Endothelial cell of umbilical vein (primary cell): ENCODE data around the gene CALU. TPM values are rescaled to one million over a fixed set of nuclear protein-coding genes. Genes with fewer than 3 reads are reported as not detected.

ENCODE experiments used
- BruUV-seq: library from RNA; stranded (reverse); fragments of 400-500 nt; replicated peaks from 2 replicates; lab custom pipeline; 2021; lab: Mats Ljungman, UMichigan
- CTCF ChIA-PET: fragments of 300-600, 350-600 bp; sonication (Branson Sonifier 250); formaldehyde crosslinking; loops from one replicate; lab custom pipeline; 2021; ENCODE audit warnings: antibody characterized with exemption, inconsistent platforms; lab: Charles Lee
- POLR2A ChIA-PET: fragments of 300-600, 350-600 bp; sonication (Branson Sonifier 250); formaldehyde crosslinking; loops from one replicate; lab custom pipeline; 2021; ENCODE audit warnings: antibody characterized with exemption, inconsistent platforms; lab: Charles Lee
- DNase-seq: peaks from one replicate; pipeline ENCODE4 v3.0.0-alpha.2; 2011; ENCODE audit warnings: low read depth, low spot score
- FAIRE-seq: peaks from 2 replicates; lab custom pipeline; 2011; peaks lifted over from hg19 to GRCh38; lab: Jason Lieb, UNC
- H2AFZ ChIP-seq: 2 replicates; pipeline ENCODE4 v1.6.0; 2012; ENCODE audit warnings: low read depth, low read length, control low read depth, inconsistent platforms
- H3K27ac ChIP-seq: 2 replicates; pipeline ENCODE4 v1.5.1; 2011; ENCODE audit warnings: low read depth, mild to moderate bottlenecking, control low read depth, low read length, moderate library complexity; ENCODE audit not compliant: insufficient read depth
- H3K27me3 ChIP-seq, 2 experiments: 2 replicates each; pipeline versions ENCODE4 v1.6.0 to v1.6.1; 2011; ENCODE audit warnings: low read length in 2 of 2, mixed read lengths in 1 of 2; ENCODE audit not compliant: control insufficient read depth in 2 of 2, insufficient read depth in 2 of 2
- H3K36me3 ChIP-seq, 2 experiments: 2 replicates in 1 of 2; 3 replicates in 1 of 2; pipeline ENCODE4 v1.5.1; 2011; ENCODE audit warnings: low read length in 2 of 2, mild to moderate bottlenecking in 1 of 2, moderate library complexity in 1 of 2; ENCODE audit not compliant: control insufficient read depth in 2 of 2, insufficient read depth in 2 of 2; ENCODE audit errors: extremely low read depth in 1 of 2
- H3K4me1 ChIP-seq: 3 replicates; pipeline ENCODE4 v1.5.1; 2011; ENCODE audit warnings: mild to moderate bottlenecking, low read length; ENCODE audit not compliant: control insufficient read depth, insufficient read depth; ENCODE audit errors: extremely low read depth
- H3K4me2 ChIP-seq: 2 replicates; pipeline ENCODE4 v1.6.1; 2011; ENCODE audit warnings: low read length, control low read depth, mixed read lengths; ENCODE audit not compliant: insufficient read depth
- H3K4me3 ChIP-seq, 3 experiments: fragments of 200-600 bp in 1 of 3; sonication (generic), shearing (Covaris generic) in 1 of 3; replicated peaks in 1 of 3; 2 replicates each; pipeline ENCODE4 v1.5.1; 2011 to 2016; ENCODE audit warnings: control low read depth in 3 of 3, low read length in 3 of 3, mild to moderate bottlenecking in 2 of 3, inconsistent platforms in 1 of 3, low read depth in 1 of 3, moderate library complexity in 1 of 3; ENCODE audit not compliant: insufficient read depth in 1 of 3
- H3K79me2 ChIP-seq: 2 replicates; pipeline ENCODE4 v1.6.0; 2012; ENCODE audit warnings: low read length, inconsistent platforms; ENCODE audit not compliant: control insufficient read depth, insufficient read depth
- H3K9ac ChIP-seq: replicated peaks from 2 replicates; pipeline ENCODE3; 2011; ENCODE audit warnings: low read length, control low read depth; ENCODE audit not compliant: insufficient read depth; ENCODE audit errors: extremely low read depth
- H3K9me1 ChIP-seq: replicated peaks from 3 replicates; pipeline ENCODE4 v1.6.0; 2011; ENCODE audit warnings: mild to moderate bottlenecking, low read length; ENCODE audit not compliant: control insufficient read depth, insufficient read depth; ENCODE audit errors: extremely low read depth
- H3K9me3 ChIP-seq: replicated peaks from 2 replicates; pipeline ENCODE4 v1.5.1; 2012; ENCODE audit warnings: low read length, inconsistent platforms; ENCODE audit not compliant: control insufficient read depth, insufficient read depth
- H4K20me1 ChIP-seq: replicated peaks from 2 replicates; pipeline ENCODE3; 2011; ENCODE audit warnings: mild to moderate bottlenecking, low read length; ENCODE audit not compliant: control insufficient read depth, insufficient read depth; ENCODE audit errors: extremely low read depth
- CTCF ChIP-seq, 2 donors: IDR thresholded peaks; 1 replicate in 1 of 2; 2 replicates in 1 of 2; pipeline ENCODE4 v1.5.1; 2011; ENCODE audit warnings: low read length in 2 of 2, mild to moderate bottlenecking in 2 of 2, moderate library complexity in 2 of 2, control low read depth in 1 of 2, inconsistent platforms in 1 of 2, low read depth in 1 of 2; ENCODE audit not compliant: insufficient read depth in 1 of 2; ENCODE audit errors: extremely low read depth in 1 of 2
- EZH2 ChIP-seq: IDR thresholded peaks from 2 replicates; pipeline ENCODE4 v1.6.1; 2012; ENCODE audit warnings: borderline replicate concordance, low read depth, mild to moderate bottlenecking, moderate library complexity, low read length, inconsistent platforms; ENCODE audit not compliant: severe bottlenecking
- FOS ChIP-seq: IDR thresholded peaks from 2 replicates; pipeline ENCODE4 v1.6.1; 2011; ENCODE audit warnings: mild to moderate bottlenecking, low read length, moderate library complexity, borderline replicate concordance; ENCODE audit not compliant: insufficient read depth
- GATA2 ChIP-seq: IDR thresholded peaks from 2 replicates; pipeline ENCODE4 v1.7.0; 2011; ENCODE audit warnings: low read depth, mild to moderate bottlenecking, moderate library complexity, mixed read lengths, low read length; ENCODE audit not compliant: insufficient read length, insufficient read depth
- JUN ChIP-seq: IDR thresholded peaks from 2 replicates; pipeline ENCODE4 v1.6.1; 2011; ENCODE audit warnings: borderline replicate concordance, low read depth; ENCODE audit not compliant: insufficient read length, insufficient read depth
- MAX ChIP-seq: IDR thresholded peaks from 2 replicates; pipeline ENCODE4 v1.6.1; 2011; ENCODE audit not compliant: insufficient read depth, insufficient read length
- MYC ChIP-seq: IDR thresholded peaks from one replicate; pipeline ENCODE4 v1.6.1; 2011; ENCODE audit warnings: mild to moderate bottlenecking, low read depth, low read length
- POLR2A ChIP-seq: IDR thresholded peaks from 2 replicates; pipeline ENCODE4 v1.6.1; 2012; ENCODE audit warnings: low read depth, mild to moderate bottlenecking, control low read depth, low read length
- POLR2AphosphoS5 ChIP-seq: IDR thresholded peaks from 2 replicates; pipeline ENCODE4 v1.6.1; 2012; ENCODE audit warnings: low read depth, mild to moderate bottlenecking, control low read depth, low read length, moderate library complexity; ENCODE audit not compliant: insufficient read depth
- dilution Hi-C: fragments of 300-500 bp; cut with MboI; formaldehyde crosslinking; loops from one replicate; pipeline ENCODE4 v1.15.0; 2019; ENCODE audit warnings: low sequenced_read_pairs; ENCODE audit not compliant: extremely low pct_ligation_motif_present
- intact Hi-C: fragments of 100-400 bp; cut with micrococcal nuclease; formaldehyde crosslinking; loops from one replicate; pipeline ENCODE4 v1.10.0; 2022
- polyA plus RNA-seq, 4 experiments: library from polyadenylated mRNA; depleted of rRNA in 3 of 4; stranded (reverse) in 3 of 4; unstranded in 1 of 4; fragments of >200 nt; gene quantifications; 2 replicates each; pipeline versions ENCODE4 v1.2.1 to v1.2.3, GENCODE V29; 2011 to 2012; ENCODE audit warnings: missing spikeins in 1 of 4
- total RNA-seq: library from RNA; stranded (reverse); gene quantifications from 2 replicates; pipeline ENCODE4 v1.2.3, GENCODE V29; 2021

Gene CALU
- total and polyA plus RNA-seq, 2 donors (not counting 3 experiments of a cell fraction or from before 2014, with no cell fraction given), result 135 to 257 TPM

GRCh38 chr7:128708235-128708634 is 30.9 kb upstream of the CALU start:
- H2AFZ ChIP-seq, result no peak overlapping the region
- DNase-seq, result no peak
- H3K79me2 ChIP-seq, result no peaks in the 10 kb centered on the region
- TF ChIP-seq GATA2, result no peak
- no peak for TF ChIP-seq POLR2A
- TF ChIP-seq POLR2AphosphoS5, result no peak
- no peak for TF ChIP-seq CTCF (IDR thresholded peaks at IDR 0.05; ENCODE audit: extremely low read depth in 1 of 2, insufficient read depth in 1 of 2, low read depth in 1 of 2, low read length in 2 of 2)
- no peak for TF ChIP-seq EZH2
- no peak for TF ChIP-seq MYC
- no peak for TF ChIP-seq FOS
- no peak for TF ChIP-seq MAX
- no peak for TF ChIP-seq JUN
- FAIRE-seq, result no peak
- no peaks in the 10 kb centered on the region for H4K20me1 ChIP-seq
- H3K9me3 ChIP-seq, result no peaks in the 10 kb centered on the region
- ChIA-PET CTCF (interaction anchor here (0.8 to 2.5 kb wide), 6 partner anchors 8 to 37 kb away, joined by 3 to 10 read pairs (median 4); no protein-coding TSS in a partner anchor), POLR2A (no interaction called here)
- BruUV-seq, result no TSS peak
- no peaks in the 10 kb centered on the region for H3K27me3 ChIP-seq
- peaks cover 6% of the 10 kb centered on the region for H3K4me1 ChIP-seq
- intact Hi-C loops (no loop called here), dilution Hi-C loops (no loop called here)
- H3K4me2 ChIP-seq, result no peak overlapping the region
- no peaks in the 10 kb centered on the region for H3K36me3 ChIP-seq
- no peak overlapping the region for H3K9ac ChIP-seq
- no peaks in the 10 kb centered on the region for H3K9me1 ChIP-seq
- no peak overlapping the region for H3K4me3 ChIP-seq
- H3K27ac ChIP-seq, result no peak overlapping the region
